NT2/D1 (cell line): ENCODE data around the gene ZBTB47.

Experiments
- DNase-seq: peaks from one replicate; pipeline ENCODE4 v3.0.0-alpha.2; 2011; ENCODE audit warnings: low read depth, low spot score
- H3K27me3 ChIP-seq: 2 replicates; pipeline ENCODE4 v1.6.0; 2011; ENCODE audit warnings: mild to moderate bottlenecking; ENCODE audit not compliant: insufficient read length, insufficient read depth
- H3K36me3 ChIP-seq: 2 replicates; pipeline ENCODE4 v1.6.1; 2011; ENCODE audit warnings: mild to moderate bottlenecking, low read length, mixed read lengths; ENCODE audit not compliant: insufficient read depth, insufficient read length
- H3K4me1 ChIP-seq: 2 replicates; pipeline ENCODE4 v1.5.1; 2011; ENCODE audit not compliant: insufficient read depth, insufficient read length
- H3K4me3 ChIP-seq: 2 replicates; pipeline ENCODE4 v1.5.1; 2011; ENCODE audit warnings: low read depth; ENCODE audit not compliant: insufficient read length
- H3K9ac ChIP-seq: 2 replicates; pipeline ENCODE4 v1.6.0; 2011; ENCODE audit warnings: low read depth; ENCODE audit not compliant: insufficient read length
- H3K9me3 ChIP-seq: 2 replicates; pipeline ENCODE4 v1.5.1; 2011; ENCODE audit warnings: mild to moderate bottlenecking, low read length; ENCODE audit not compliant: insufficient read depth
- SUZ12 ChIP-seq: IDR thresholded peaks from 2 replicates; pipeline ENCODE4 v1.6.1; 2011; ENCODE audit not compliant: insufficient read length, insufficient read depth; ENCODE audit errors: extremely low read depth
- YY1 ChIP-seq: IDR thresholded peaks from 2 replicates; pipeline ENCODE4 v1.6.1; 2011; ENCODE audit not compliant: insufficient read length, insufficient read depth
- ZNF274 ChIP-seq: IDR thresholded peaks from 2 replicates; pipeline ENCODE4 v1.6.1; 2011; ENCODE audit warnings: mild to moderate bottlenecking, low read depth, low read length

The ZBTB47 gene

GRCh38 chr3:42663581-42664437 lies 10.3 kb downstream of the ZBTB47 start:
- Histone ChIP-seq H3K9ac (no peak overlapping the region), H3K27me3 (no peaks in the 10 kb centered on the region), H3K4me1 (peaks cover 13% of the 10 kb centered on the region), H3K4me3 (no peak overlapping the region), H3K36me3 (peaks cover 52% of the 10 kb centered on the region), H3K9me3 (peaks cover 5% of the 10 kb centered on the region; the same call in 1 of the 2 replicates)
- DNase-seq = no peak
- TF ChIP-seq SUZ12 = no peak
- no peak for TF ChIP-seq ZNF274

- Histone ChIP-seq H3K4me1 (peaks cover 13% of the 10 kb centered on the region), H3K9ac (no peak overlapping the region), H3K9me3 (peaks cover 7% of the 10 kb centered on the region; the same call in 1 of the 2 replicates), H3K27me3 (no peaks in the 10 kb centered on the region), H3K36me3 (peaks cover 48% of the 10 kb centered on the region), H3K4me3 (no peak overlapping the region)
- TF ChIP-seq ZNF274 (no peak), YY1 (no peak), SUZ12 (no peak)
- no peak for DNase-seq
Measured at GRCh38 chr3:42664438-42664803, 10.9 kb downstream of the ZBTB47 start.

- H3K27me3 ChIP-seq = no peaks in the 10 kb centered on the region
- H3K4me1 ChIP-seq = peaks cover 10% of the 10 kb centered on the region
- H3K9me3 ChIP-seq = peaks cover 7% of the 10 kb centered on the region; the same call in 1 of the 2 replicates
- H3K36me3 ChIP-seq = peaks cover 42% of the 10 kb centered on the region
- TF ChIP-seq SUZ12 (no peak), YY1 (no peak), ZNF274 (no peak)
- H3K9ac ChIP-seq = no peak overlapping the region
- no peak for DNase-seq
- no peak overlapping the region for H3K4me3 ChIP-seq
Measured at GRCh38 chr3:42665050-42665878, 11.8 kb downstream of the ZBTB47 start.

- no peak overlapping the region for H3K4me3 ChIP-seq
- TF ChIP-seq YY1 (no peak), SUZ12 (no peak), ZNF274 (no peak)
- H3K4me1 ChIP-seq = peaks cover 10% of the 10 kb centered on the region
- H3K27me3 ChIP-seq = no peaks in the 10 kb centered on the region
- no peak overlapping the region for H3K9ac ChIP-seq
- H3K9me3 ChIP-seq = peaks cover 14% of the 10 kb centered on the region; the same call in 1 of the 2 replicates
- H3K36me3 ChIP-seq = peaks cover 37% of the 10 kb centered on the region
- no peak for DNase-seq
Measured at GRCh38 chr3:42666022-42666421, 12.5 kb downstream of the ZBTB47 start.

- peaks cover 19% of the 10 kb centered on the region; the same call in 1 of the 2 replicates for H3K9me3 ChIP-seq
- no peak for DNase-seq
- H3K4me3 ChIP-seq = no peak overlapping the region
- TF ChIP-seq ZNF274 = no peak
- TF ChIP-seq YY1 = no peak
- no peak for TF ChIP-seq SUZ12
- H3K4me1 ChIP-seq = peaks cover 10% of the 10 kb centered on the region
- no peaks in the 10 kb centered on the region for H3K27me3 ChIP-seq
- H3K36me3 ChIP-seq = peaks cover 32% of the 10 kb centered on the region
- H3K9ac ChIP-seq = no peak overlapping the region
Measured at GRCh38 chr3:42666577-42666998, 13.1 kb downstream of the ZBTB47 start.

GRCh38 chr3:42667096-42667522 lies 13.6 kb downstream of the ZBTB47 start:
- TF ChIP-seq SUZ12 (no peak), YY1 (no peak), ZNF274 (no peak)
- H3K4me1 ChIP-seq = peaks cover 10% of the 10 kb centered on the region
- peaks cover 19% of the 10 kb centered on the region; the same call in 1 of the 2 replicates for H3K9me3 ChIP-seq
- H3K9ac ChIP-seq = no peak overlapping the region
- H3K36me3 ChIP-seq = peaks cover 27% of the 10 kb centered on the region
- H3K27me3 ChIP-seq = no peaks in the 10 kb centered on the region
- no peak overlapping the region for H3K4me3 ChIP-seq
- DNase-seq = no peak
